Stimulated activated CD4-positive, alpha-beta T cell treated with anti-CD3 and anti-CD28 coated beads, Interleukin-12 subunit alpha, Interleukin-12 subunit beta, amount 100 ng/mL, for 24 hours (primary cell): ENCODE measurements around the gene OS9.

Experiments used
- DNase-seq, 2 experiments: peaks; one replicate each; pipeline ENCODE4 v3.0.0-alpha.2; 2020; ENCODE audit warnings: low read depth in 2 of 2

OS9 gene

GRCh38 chr12:57722716-57723629 lies 29.0 kb downstream of the OS9 start:
- DNase-seq: no peak

DNA sequence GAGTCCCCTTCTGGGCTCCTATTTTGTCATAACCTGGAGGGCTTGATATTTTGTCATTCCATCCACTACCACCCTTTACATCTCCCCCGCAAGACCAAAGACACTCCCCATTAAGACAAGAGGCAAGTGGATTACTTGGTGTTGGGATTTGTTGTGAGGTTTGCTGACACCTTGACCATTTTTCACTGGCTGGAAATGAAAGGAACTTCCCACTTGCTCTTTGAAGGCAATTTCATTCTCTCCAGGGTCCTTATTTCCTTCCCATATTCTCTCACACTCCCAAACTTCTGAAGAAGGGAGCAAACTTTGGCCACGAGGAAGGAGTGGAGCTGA lies 29.7 kb downstream of the OS9 start:
- no peak for DNase-seq

DNA sequence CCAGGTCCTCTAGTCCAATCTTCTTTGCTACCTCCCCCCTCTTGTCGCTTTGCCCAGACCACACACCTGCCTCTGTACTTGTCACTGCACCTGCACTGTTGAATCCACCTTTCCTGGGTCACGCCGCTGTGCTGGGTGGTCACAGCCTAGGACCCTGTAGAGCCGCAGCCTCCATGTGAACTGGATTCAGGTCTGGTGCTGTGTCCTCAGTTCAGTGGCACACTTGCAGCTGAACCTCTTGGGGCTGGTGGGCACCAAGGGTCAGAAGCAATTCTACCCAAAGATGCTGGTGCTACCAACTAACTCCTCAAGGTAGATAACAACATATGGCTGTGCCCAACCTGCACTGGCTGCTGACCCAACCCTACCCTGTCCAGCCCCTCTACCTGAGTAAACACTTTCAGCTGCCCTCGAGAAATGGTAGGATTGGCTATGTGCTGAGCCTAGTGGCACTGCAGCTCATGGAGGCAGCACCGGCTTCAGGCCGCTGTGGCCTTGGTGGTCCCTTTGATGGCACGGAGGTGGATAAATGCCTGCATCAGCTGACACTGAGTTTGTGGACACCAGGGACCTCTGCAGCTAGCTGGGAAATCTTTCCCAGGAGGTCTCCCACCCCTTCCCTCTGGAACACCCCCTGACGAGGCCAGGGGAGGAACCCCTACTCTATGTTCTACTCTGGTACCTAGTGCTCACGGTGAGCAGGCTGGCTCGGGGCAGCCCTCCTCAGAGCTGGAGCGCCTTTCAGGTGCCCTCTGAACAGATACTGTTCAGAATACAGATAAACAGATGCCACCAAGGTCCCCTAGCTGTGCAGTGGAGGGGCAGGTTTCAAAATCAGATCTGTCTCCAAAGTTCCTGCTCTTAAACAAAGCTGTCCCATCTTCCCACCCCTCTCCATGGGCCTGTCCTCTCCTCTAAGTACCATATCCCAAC lies 30.3 kb downstream of the OS9 start:
- DNase-seq: no peak

- no peak for DNase-seq
Observed at GRCh38 chr12:57724936-57725740, 31.2 kb downstream of the OS9 start.

- no peak for DNase-seq
Observed at GRCh38 chr12:57725851-57726150, 31.9 kb downstream of the OS9 start.

DNA sequence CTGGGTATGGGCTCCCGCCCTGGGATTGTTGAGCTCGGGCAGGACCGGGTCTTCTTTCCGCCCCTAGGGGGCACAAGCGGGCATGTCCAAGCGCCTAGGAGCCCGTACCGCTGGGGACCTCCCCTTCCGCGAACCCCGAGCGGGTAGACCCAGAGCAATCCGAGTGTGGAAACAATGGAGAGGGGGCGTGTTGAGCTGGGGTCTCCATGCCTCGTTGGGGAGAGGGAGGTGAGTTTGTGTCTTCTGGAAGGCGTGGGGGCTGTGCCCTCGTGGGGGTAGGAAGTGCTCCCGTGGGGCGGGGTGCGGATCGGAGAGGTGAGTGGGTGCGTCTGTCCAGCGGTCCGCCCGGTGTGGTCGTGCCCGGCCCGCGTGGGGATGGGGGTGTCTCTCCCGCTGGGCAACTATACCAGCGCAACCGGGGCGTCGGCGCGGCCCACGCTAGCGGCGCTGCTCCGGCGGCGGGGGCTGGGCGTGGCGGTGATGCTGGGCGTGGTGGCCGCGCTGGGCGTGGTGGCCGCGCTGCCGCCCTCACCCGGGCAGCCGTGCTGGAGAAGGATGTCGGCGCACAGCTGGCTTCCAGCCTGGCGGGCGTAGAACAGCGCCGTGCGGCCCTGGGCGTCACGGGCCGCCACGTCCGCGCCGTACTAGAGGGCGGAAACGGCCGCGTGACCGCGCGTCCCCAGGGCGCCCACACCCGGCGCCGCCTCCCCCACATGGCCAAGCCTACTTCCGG lies 32.4 kb downstream of the OS9 start:
- no peak for DNase-seq

- DNase-seq: no peak
Observed at GRCh38 chr12:57726884-57727757, 33.2 kb downstream of the OS9 start.

GRCh38 chr12:57727758-57728395 lies 33.9 kb downstream of the OS9 start:
- no peak for DNase-seq

GRCh38 chr12:57729321-57729844 lies 35.5 kb downstream of the OS9 start:
- no peak for DNase-seq

DNA sequence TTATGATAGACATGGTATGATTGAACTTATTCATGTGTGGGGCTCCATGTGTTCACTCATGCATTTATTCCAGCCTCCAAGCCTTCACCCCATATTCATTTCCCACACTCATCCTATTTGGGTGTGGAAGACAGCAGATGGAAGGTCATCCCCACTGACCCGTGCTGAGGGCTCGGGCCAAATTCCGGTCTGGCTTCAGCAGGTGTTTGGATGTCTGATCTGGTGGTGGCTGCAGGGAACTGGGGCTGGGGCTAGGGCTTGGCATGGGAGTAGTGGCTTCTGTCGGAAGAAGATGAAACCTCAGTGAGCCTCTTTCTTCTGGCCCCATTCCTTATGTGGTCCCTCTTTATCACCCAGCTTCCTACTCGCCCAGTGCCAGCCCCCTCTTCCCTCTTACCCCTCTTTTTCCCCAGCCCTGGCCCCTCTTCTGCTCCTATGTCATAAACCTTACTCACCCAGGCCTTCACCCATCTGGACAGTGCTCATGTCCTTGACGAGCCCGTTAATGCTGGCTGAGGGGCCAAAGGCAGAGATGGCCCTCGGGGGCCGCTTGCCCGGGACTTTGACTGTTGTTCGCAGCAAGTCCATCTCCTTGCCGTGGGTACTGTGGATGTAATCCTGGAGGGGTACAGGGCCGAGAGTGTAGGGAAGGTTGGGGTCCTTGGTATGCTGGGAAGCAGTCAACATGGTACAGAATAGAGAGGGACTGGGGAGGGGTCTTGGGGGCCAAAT lies 36.6 kb downstream of the OS9 start:
- DNase-seq: no peak

- DNase-seq: no peak
Observed at GRCh38 chr12:57731411-57732080, 37.6 kb downstream of the OS9 start.

GRCh38 chr12:57732270-57732669 lies 38.3 kb downstream of the OS9 start:
- no peak for DNase-seq

DNA sequence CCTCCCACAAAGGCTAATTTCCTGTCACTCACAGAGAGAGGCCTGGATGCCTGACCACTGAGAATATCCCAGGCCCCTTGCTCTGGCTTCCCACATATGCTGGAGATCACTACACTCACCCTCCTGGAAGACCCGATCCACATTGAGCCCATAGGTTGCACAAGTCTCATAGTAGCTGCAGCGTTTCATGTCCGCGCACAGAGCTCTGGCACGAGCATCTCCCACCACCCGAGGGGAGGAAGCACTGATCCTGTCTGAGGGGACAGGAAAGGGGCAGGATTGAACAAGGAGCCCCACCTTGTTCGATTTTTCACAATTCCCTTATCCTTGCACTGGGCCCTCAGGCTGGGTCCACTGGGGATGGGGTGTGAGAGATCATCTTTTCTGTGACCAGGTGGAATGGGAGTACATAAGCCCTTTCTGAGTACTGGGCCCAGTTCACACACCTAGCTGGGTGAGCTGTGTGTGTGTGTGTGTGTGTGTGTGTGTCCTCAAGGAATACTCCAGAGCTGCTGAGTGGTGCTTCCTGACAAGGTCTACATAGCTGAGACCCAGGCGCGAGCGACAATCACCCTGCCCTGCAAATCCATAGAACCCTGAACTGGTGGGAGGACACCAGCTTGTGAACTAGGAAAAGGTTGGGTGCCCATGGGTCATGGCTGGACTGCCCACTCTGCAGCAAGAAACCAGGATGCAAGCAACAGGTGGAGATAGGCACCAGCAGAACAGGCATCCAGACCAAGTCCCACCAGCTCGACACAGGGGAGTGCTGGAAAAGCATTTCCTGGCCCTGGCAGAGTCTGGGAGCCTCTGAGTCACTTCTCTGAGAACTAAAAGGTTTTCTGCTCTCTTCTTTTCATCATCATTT lies 39.0 kb downstream of the OS9 start:
- DNase-seq: no peak

DNA sequence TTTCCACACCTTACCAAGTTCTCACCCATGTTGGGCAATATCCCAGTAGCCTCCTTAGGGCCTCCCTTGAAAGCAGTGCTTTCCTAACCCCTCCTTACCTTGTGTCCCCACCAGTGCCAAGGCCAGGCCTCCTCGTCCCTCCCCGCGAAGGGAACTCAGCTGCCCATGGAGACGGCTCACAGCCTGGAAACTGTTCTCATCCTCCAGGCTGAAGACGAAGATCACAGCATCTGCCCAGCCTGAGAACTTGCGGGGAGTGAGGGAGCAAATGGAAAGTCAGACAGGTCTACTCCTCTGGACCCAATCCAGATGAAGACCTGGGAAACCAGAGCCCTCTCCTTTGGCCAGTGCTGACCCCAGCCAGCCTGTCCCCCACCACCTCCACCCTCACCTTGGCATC lies 40.0 kb downstream of the OS9 start:
- no peak for DNase-seq

DNA sequence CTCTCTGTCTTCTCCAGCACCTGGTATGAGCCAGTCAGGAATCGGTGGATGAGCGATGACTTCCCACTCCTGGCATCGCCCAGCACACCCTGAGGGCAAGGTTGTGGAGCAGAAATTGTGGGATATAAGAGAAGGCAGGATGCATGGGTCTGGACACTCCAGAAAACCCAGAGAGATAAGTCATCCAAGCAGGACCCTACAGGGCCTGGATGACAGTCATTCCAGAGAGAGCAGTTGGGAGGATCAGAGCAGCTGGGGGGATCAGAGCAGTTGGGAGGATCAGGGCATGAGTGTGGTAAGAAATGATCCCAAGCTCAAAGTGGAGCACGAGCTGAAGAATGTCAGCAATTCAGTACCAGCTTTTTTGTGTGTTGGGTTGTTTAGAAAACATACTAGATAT lies 40.7 kb downstream of the OS9 start:
- DNase-seq: no peak

GRCh38 chr12:57735198-57735855 lies 41.4 kb downstream of the OS9 start:
- DNase-seq: no peak
